Smooth muscle cell (in vitro differentiated cells): Measurements from ENCODE around the gene CCDC47. TPM values are rescaled to one million over a fixed set of nuclear protein-coding genes. Genes with fewer than 3 reads are reported as not detected.

Source experiments
- DNase-seq: peaks from one replicate; lab custom pipeline; 2025; ENCODE audit not compliant: unreplicated experiment; lab: John Stamatoyannopoulos, UW
- H2AFZ ChIP-seq: fragments of 200-600 bp; sonication (generic); 2 replicates; pipeline ENCODE4 v1.6.0; 2016; ENCODE audit warnings: antibody characterized with exemption, low read depth, mild to moderate bottlenecking
- H3F3A ChIP-seq: fragments of 200-600 bp; sonication (generic); 2 replicates; pipeline ENCODE4 v1.6.0; 2017; ENCODE audit warnings: antibody characterized with exemption, low read depth
- H3K27ac ChIP-seq: fragments of 200-600 bp; sonication (generic); 2 replicates; pipeline ENCODE4 v1.5.1; 2016; ENCODE audit warnings: low read depth, mild to moderate bottlenecking
- H3K27me3 ChIP-seq: fragments of 200-600 bp; sonication (generic); 2 replicates; pipeline ENCODE4 v1.6.1; 2016; ENCODE audit warnings: low read depth, mild to moderate bottlenecking
- H3K36me3 ChIP-seq: fragments of 200-600 bp; sonication (generic); 2 replicates; pipeline ENCODE4 v1.5.1; 2016; ENCODE audit warnings: low read depth
- H3K4me1 ChIP-seq: fragments of 200-600 bp; sonication (generic); 2 replicates; pipeline ENCODE4 v1.5.1; 2016; ENCODE audit warnings: low read depth
- H3K4me2 ChIP-seq: fragments of 200-600 bp; sonication (generic); 2 replicates; pipeline ENCODE4 v1.6.0; 2016; ENCODE audit warnings: mild to moderate bottlenecking
- H3K4me3 ChIP-seq: fragments of 200-600 bp; sonication (generic); 2 replicates; pipeline ENCODE4 v1.5.1; 2016; ENCODE audit warnings: mild to moderate bottlenecking
- H3K79me2 ChIP-seq: fragments of 200-600 bp; sonication (generic); 2 replicates; pipeline ENCODE4 v1.6.0; 2016; ENCODE audit warnings: low read depth, mild to moderate bottlenecking
- H3K9ac ChIP-seq: fragments of 200-600 bp; sonication (generic); 2 replicates; pipeline ENCODE4 v1.6.0; 2016; ENCODE audit warnings: low read depth
- H3K9me3 ChIP-seq: fragments of 200-600 bp; sonication (generic); replicated peaks from 2 replicates; pipeline ENCODE4 v1.5.1; 2016; ENCODE audit warnings: low read depth
- H4K20me1 ChIP-seq: fragments of 200-600 bp; sonication (generic); 2 replicates; pipeline ENCODE4 v1.6.0; 2016; ENCODE audit warnings: low read depth
- WGBS: methylation state at CpG from one replicate; pipeline ENCODE4 v1.1.7; 2016; ENCODE audit warnings: low lambda C conversion rate; 5-methylcytosine and 5-hydroxymethylcytosine counted together
- polyA plus RNA-seq: library from polyadenylated mRNA; unstranded; fragments of >200 nt; fragmentation: Nextera tagmentation; extraction: Ambion mirVana; gene quantifications from 2 replicates; pipeline ENCODE4 v1.2.1, GENCODE V29; 2016
- total RNA-seq: library from RNA; depleted of rRNA; stranded (reverse); fragments of >200 nt; gene quantifications from 2 replicates; pipeline ENCODE4 v1.2.3, GENCODE V29; 2014
- TF ChIP-seq, protein P1 (sequence below): fragments of 200-600 bp; sonication (generic); IDR thresholded peaks from 2 replicates; pipeline ENCODE4 v1.5.1; 2017; ENCODE audit warnings: borderline replicate concordance, mild to moderate bottlenecking, antibody characterized with exemption; ENCODE audit not compliant: insufficient read depth, poor library complexity, severe bottlenecking

Gene CCDC47
- total and polyA plus RNA-seq, 2 experiments from 2014 or later, result 47.7 to 63.4 TPM

DNA sequence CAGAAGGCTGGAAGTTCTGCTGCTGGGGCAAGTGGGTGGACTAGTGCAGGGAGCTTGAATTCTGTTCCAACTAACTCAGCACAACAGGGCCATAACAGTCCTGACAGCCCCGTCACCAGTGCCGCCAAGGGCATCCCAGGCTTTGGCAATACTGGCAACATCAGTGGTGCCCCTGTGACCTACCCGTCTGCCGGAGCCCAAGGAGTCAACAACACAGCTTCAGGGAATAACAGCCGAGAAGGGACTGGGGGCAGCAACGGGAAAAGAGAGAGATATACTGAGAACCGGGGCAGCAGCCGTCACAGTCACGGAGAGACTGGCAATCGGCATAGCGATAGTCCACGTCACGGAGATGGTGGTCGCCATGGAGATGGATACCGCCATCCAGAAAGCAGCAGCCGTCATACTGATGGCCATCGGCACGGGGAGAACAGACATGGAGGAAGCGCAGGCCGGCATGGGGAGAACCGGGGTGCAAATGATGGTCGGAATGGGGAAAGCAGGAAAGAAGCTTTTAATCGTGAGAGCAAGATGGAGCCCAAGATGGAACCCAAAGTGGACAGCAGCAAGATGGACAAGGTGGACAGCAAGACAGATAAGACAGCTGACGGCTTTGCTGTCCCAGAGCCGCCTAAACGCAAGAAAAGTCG, 44.5 kb upstream of the CCDC47 start:
- no peaks in the 10 kb centered on the region for H3K9me3 ChIP-seq
- TF ChIP-seq, protein P1, sequence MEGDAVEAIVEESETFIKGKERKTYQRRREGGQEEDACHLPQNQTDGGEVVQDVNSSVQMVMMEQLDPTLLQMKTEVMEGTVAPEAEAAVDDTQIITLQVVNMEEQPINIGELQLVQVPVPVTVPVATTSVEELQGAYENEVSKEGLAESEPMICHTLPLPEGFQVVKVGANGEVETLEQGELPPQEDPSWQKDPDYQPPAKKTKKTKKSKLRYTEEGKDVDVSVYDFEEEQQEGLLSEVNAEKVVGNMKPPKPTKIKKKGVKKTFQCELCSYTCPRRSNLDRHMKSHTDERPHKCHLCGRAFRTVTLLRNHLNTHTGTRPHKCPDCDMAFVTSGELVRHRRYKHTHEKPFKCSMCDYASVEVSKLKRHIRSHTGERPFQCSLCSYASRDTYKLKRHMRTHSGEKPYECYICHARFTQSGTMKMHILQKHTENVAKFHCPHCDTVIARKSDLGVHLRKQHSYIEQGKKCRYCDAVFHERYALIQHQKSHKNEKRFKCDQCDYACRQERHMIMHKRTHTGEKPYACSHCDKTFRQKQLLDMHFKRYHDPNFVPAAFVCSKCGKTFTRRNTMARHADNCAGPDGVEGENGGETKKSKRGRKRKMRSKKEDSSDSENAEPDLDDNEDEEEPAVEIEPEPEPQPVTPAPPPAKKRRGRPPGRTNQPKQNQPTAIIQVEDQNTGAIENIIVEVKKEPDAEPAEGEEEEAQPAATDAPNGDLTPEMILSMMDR, result no peak
- WGBS, result 97% methylated on average over 27 of the region's 27 CpGs

DNA sequence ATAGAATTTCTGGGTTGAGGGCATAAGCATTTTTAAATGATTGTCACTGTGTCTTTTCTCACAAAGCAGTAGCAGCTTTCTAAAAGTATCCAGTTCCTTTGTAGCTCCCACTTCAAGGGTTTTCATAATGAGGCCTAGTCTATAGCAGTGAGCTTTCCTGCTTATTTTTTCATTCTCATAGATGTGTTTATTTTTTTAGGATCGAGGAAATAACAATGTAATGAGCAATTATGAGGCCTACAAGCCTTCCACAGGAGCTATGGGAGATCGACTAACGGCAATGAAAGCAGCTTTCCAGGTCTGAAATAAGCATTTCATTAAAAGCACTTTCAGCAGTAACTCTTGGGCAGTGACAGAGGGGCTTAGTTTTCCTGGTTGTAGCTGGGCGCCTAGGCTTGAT, 43.3 kb upstream of the CCDC47 start:
- Histone ChIP-seq H2AFZ (no peak overlapping the region), H3K4me3 (no peak overlapping the region), H3K4me1 (no peaks in the 10 kb centered on the region), H3K4me2 (no peak overlapping the region), H3K9me3 (no peaks in the 10 kb centered on the region), H3K27ac (no peak overlapping the region), H3K36me3 (peaks cover 52% of the 10 kb centered on the region), H3K27me3 (no peaks in the 10 kb centered on the region), H3K9ac (no peak overlapping the region), H3F3A (peaks cover 30% of the 10 kb centered on the region), H4K20me1 (peaks cover 19% of the 10 kb centered on the region), H3K79me2 (no peaks in the 10 kb centered on the region)
- WGBS, result 93% methylated on average over 4 of the region's 4 CpGs
- TF ChIP-seq, protein P1, result no peak
- DNase-seq, result no peak

More for the DNA sequence above, 44.5 kb upstream of the CCDC47 start:
- Histone ChIP-seq H3K27me3 (no peaks in the 10 kb centered on the region), H2AFZ (no peak overlapping the region), H4K20me1 (peaks cover 24% of the 10 kb centered on the region), H3K79me2 (peaks cover 2% of the 10 kb centered on the region), H3K27ac (no peak overlapping the region), H3K4me3 (no peak overlapping the region), H3K9ac (no peak overlapping the region), H3K4me2 (no peak overlapping the region), H3K4me1 (no peaks in the 10 kb centered on the region), H3K36me3 (peaks cover 41% of the 10 kb centered on the region), H3F3A (peaks cover 34% of the 10 kb centered on the region)
- no peak for DNase-seq

DNA sequence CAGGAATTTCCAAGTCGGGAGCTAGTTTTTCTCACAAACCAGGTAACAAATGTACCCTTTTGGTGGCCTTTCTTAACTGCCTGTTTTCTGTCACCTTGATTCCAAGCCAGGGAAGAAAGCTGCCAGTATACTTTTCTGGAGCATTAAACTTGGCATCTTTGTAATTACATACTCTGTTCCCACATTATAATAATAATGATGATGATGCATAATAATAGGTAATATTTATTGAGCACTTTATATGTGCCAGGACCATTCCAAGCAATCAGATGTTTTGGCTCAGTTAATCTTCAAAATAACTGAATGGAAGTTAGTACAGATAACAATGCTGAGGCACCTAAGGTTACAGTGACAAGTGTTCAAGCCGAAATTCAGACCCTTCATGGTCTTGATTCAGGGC, 42.7 kb upstream of the CCDC47 start:
- H3F3A ChIP-seq, result peaks cover 30% of the 10 kb centered on the region
- no peaks in the 10 kb centered on the region for H3K4me1 ChIP-seq
- H3K79me2 ChIP-seq, result no peaks in the 10 kb centered on the region
- peaks cover 57% of the 10 kb centered on the region for H3K36me3 ChIP-seq
- no peak overlapping the region for H3K4me3 ChIP-seq
- TF ChIP-seq, protein P1, result no peak
- no peaks in the 10 kb centered on the region for H3K9me3 ChIP-seq
- WGBS, result 99% methylated on average over 2 of the region's 2 CpGs
- no peak overlapping the region for H2AFZ ChIP-seq
- H3K4me2 ChIP-seq, result no peak overlapping the region
- no peaks in the 10 kb centered on the region for H3K27me3 ChIP-seq
- H3K27ac ChIP-seq, result no peak overlapping the region
- peaks cover 19% of the 10 kb centered on the region for H4K20me1 ChIP-seq
- H3K9ac ChIP-seq, result no peak overlapping the region
- DNase-seq, result no peak

DNA sequence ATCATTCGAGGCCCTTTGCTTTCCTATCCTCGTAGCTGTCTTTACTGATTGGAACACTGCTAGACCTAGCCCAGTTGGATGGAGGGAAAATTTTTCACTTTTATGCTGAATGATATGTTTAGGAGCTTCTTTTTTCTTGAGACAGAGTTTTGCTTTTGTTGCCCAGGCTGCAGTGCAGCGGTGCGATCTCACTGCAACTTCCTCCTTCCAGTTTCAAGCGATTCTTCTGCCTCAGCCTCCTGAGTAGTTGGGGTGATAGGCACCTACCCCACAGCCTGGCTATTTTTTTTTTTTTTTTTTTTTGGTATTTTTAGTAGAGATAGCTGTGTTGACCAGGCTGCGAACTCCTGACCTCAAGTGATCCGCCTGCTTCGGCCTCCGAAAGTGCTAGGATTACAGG, 36.6 kb upstream of the CCDC47 start:
- peaks cover 8% of the 10 kb centered on the region for H3K79me2 ChIP-seq
- H3K9ac ChIP-seq, result no peak overlapping the region
- H3K4me1 ChIP-seq, result no peaks in the 10 kb centered on the region

More for the DNA sequence above, 36.6 kb upstream of the CCDC47 start:
- Histone ChIP-seq H3K4me3 (no peak overlapping the region), H3K27ac (no peak overlapping the region), H2AFZ (no peak overlapping the region), H3K4me2 (no peak overlapping the region), H4K20me1 (peaks cover 3% of the 10 kb centered on the region), H3F3A (peaks cover 4% of the 10 kb centered on the region), H3K27me3 (no peaks in the 10 kb centered on the region), H3K36me3 (peaks cover 75% of the 10 kb centered on the region), H3K9me3 (no peaks in the 10 kb centered on the region)
- DNase-seq, result no peak
- TF ChIP-seq, protein P1, result no peak
- 99% methylated on average over 9 of the region's 9 CpGs for WGBS
